Measurements from ENCODE around the gene COL23A1. TPM values are rescaled to one million over a fixed set of nuclear protein-coding genes. Genes with fewer than 3 reads are reported as not detected.
"Not testable (repeated sequence)": the region's sequence is repeated elsewhere in the genome, so short reads cannot be mapped to it uniquely, and the experiment has no call there.

COL23A1 gene
- total RNA-seq, 1 experiment from 2014 or later = 18.0 TPM

- Histone ChIP-seq H3K4me3 (ENCODE audit: insufficient read depth, low read depth, low read length) (no peak overlapping the region), H3K36me3 (replicated peaks; ENCODE audit: control insufficient read depth, insufficient read depth, low read length) (peaks cover 4% of the 10 kb centered on the region), H3K27me3 (ENCODE audit: control insufficient read depth, insufficient read depth, low read length) (no peaks in the 10 kb centered on the region)
- DNase-seq = peak; percentile 95
These were observed 355.2 kb downstream of the COL23A1 start for GRCh38 chr5:178234750-178235587.

GRCh38 chr5:178234121-178234749 is 356.0 kb downstream of the COL23A1 start:
- Histone ChIP-seq H3K36me3 (replicated peaks; ENCODE audit: control insufficient read depth, insufficient read depth, low read length) (peaks cover 9% of the 10 kb centered on the region), H3K27me3 (ENCODE audit: control insufficient read depth, insufficient read depth, low read length) (no peaks in the 10 kb centered on the region)

GRCh38 chr5:178232920-178233429 is 357.2 kb downstream of the COL23A1 start:
- Histone ChIP-seq H3K36me3 (replicated peaks; ENCODE audit: control insufficient read depth, insufficient read depth, low read length) (peaks cover 11% of the 10 kb centered on the region), H3K4me3 (ENCODE audit: insufficient read depth, low read depth, low read length) (peak overlapping the region; percentile 82), H3K27me3 (ENCODE audit: control insufficient read depth, insufficient read depth, low read length) (no peaks in the 10 kb centered on the region)
- DNase-seq = no peak

More at GRCh38 chr5:178234121-178234749, 356.0 kb downstream of the COL23A1 start:
- no peak for DNase-seq
- H3K4me3 ChIP-seq (ENCODE audit: insufficient read depth, low read depth, low read length) = no peak overlapping the region

- Histone ChIP-seq H3K36me3 (replicated peaks; ENCODE audit: control insufficient read depth, insufficient read depth, low read length) (peaks cover 15% of the 10 kb centered on the region), H3K4me3 (ENCODE audit: insufficient read depth, low read depth, low read length) (peak within 1 kb of the TSS; percentile 82), H3K27me3 (ENCODE audit: control insufficient read depth, insufficient read depth, low read length) (no peaks in the 10 kb centered on the region)
- DNase-seq = peak; percentile 95
These were observed 357.9 kb downstream of the COL23A1 start, which contains the start of gene PHYKPL for GRCh38 chr5:178232124-178232919. TSS of gene PHYKPL (minus strand) at chr5:178232802. CDS start at chr5:178232550, 252 bp downstream.

GRCh38 chr5:178231539-178232123 is 358.6 kb downstream of the COL23A1 start:
- Histone ChIP-seq H3K27me3 (ENCODE audit: control insufficient read depth, insufficient read depth, low read length) (no peaks in the 10 kb centered on the region), H3K36me3 (replicated peaks; ENCODE audit: control insufficient read depth, insufficient read depth, low read length) (peaks cover 15% of the 10 kb centered on the region)
- DNase-seq = no peak

GRCh38 chr5:178230879-178231538 is 359.2 kb downstream of the COL23A1 start:
- Histone ChIP-seq H3K27me3 (ENCODE audit: control insufficient read depth, insufficient read depth, low read length) (no peaks in the 10 kb centered on the region), H3K4me3 (ENCODE audit: insufficient read depth, low read depth, low read length) (no peak overlapping the region), H3K36me3 (replicated peaks; ENCODE audit: control insufficient read depth, insufficient read depth, low read length) (peaks cover 17% of the 10 kb centered on the region)
- DNase-seq = no peak

More at GRCh38 chr5:178231539-178232123, 358.6 kb downstream of the COL23A1 start:
- peak overlapping the region; percentile 82 for H3K4me3 ChIP-seq (ENCODE audit: insufficient read depth, low read depth, low read length)

- DNase-seq = no peak
- Histone ChIP-seq H3K4me3 (ENCODE audit: insufficient read depth, low read depth, low read length) (no peak overlapping the region), H3K36me3 (replicated peaks; ENCODE audit: control insufficient read depth, insufficient read depth, low read length) (peaks cover 17% of the 10 kb centered on the region), H3K27me3 (ENCODE audit: control insufficient read depth, insufficient read depth, low read length) (no peaks in the 10 kb centered on the region)
These were observed 360.3 kb downstream of the COL23A1 start for GRCh38 chr5:178229861-178230260.

GRCh38 chr5:178229111-178229510 is 361.1 kb downstream of the COL23A1 start:
- DNase-seq; H3K27me3 ChIP-seq (ENCODE audit: control insufficient read depth, insufficient read depth, low read length): not testable (repeated sequence)
- peaks cover 17% of the 10 kb centered on the region for H3K36me3 ChIP-seq (replicated peaks; ENCODE audit: control insufficient read depth, insufficient read depth, low read length)

GRCh38 chr5:178228609-178229008 is 361.6 kb downstream of the COL23A1 start:
- Histone ChIP-seq H3K4me3 (ENCODE audit: insufficient read depth, low read depth, low read length) (no peak overlapping the region), H3K36me3 (replicated peaks; ENCODE audit: control insufficient read depth, insufficient read depth, low read length) (peaks cover 17% of the 10 kb centered on the region), H3K27me3 (ENCODE audit: control insufficient read depth, insufficient read depth, low read length) (no peaks in the 10 kb centered on the region)
- DNase-seq = no peak

More at GRCh38 chr5:178229111-178229510, 361.1 kb downstream of the COL23A1 start:
- not testable (repeated sequence) for H3K4me3 ChIP-seq (ENCODE audit: insufficient read depth, low read depth, low read length)

- no peaks in the 10 kb centered on the region for H3K27me3 ChIP-seq (ENCODE audit: control insufficient read depth, insufficient read depth, low read length)
- peaks cover 18% of the 10 kb centered on the region for H3K36me3 ChIP-seq (replicated peaks; ENCODE audit: control insufficient read depth, insufficient read depth, low read length)
- H3K4me3 ChIP-seq (ENCODE audit: insufficient read depth, low read depth, low read length) = no peak overlapping the region
- no peak for DNase-seq
These were observed 362.3 kb downstream of the COL23A1 start for GRCh38 chr5:178227929-178228328.

GRCh38 chr5:178227138-178227659 is 363.0 kb downstream of the COL23A1 start:
- peaks cover 21% of the 10 kb centered on the region for H3K36me3 ChIP-seq (replicated peaks; ENCODE audit: control insufficient read depth, insufficient read depth, low read length)
- no peak for DNase-seq
- H3K4me3 ChIP-seq (ENCODE audit: insufficient read depth, low read depth, low read length) = no peak overlapping the region
- H3K27me3 ChIP-seq (ENCODE audit: control insufficient read depth, insufficient read depth, low read length) = no peaks in the 10 kb centered on the region

GRCh38 chr5:178225174-178225573 is 365.0 kb downstream of the COL23A1 start:
- peaks cover 28% of the 10 kb centered on the region for H3K36me3 ChIP-seq (replicated peaks; ENCODE audit: control insufficient read depth, insufficient read depth, low read length)
- no peak overlapping the region for H3K4me3 ChIP-seq (ENCODE audit: insufficient read depth, low read depth, low read length)
- H3K27me3 ChIP-seq (ENCODE audit: control insufficient read depth, insufficient read depth, low read length) = no peaks in the 10 kb centered on the region
- DNase-seq = no peak

- no peaks in the 10 kb centered on the region for H3K27me3 ChIP-seq (ENCODE audit: control insufficient read depth, insufficient read depth, low read length)
- peaks cover 24% of the 10 kb centered on the region for H3K36me3 ChIP-seq (replicated peaks; ENCODE audit: control insufficient read depth, insufficient read depth, low read length)
- H3K4me3 ChIP-seq (ENCODE audit: insufficient read depth, low read depth, low read length) = no peak overlapping the region
- no peak for DNase-seq
These were observed 365.8 kb downstream of the COL23A1 start for GRCh38 chr5:178224403-178224802.
